Medulla oblongata (tissue), 1 donor: Measurements from ENCODE around the gene INKA1.
"Not testable (repeated sequence)": the region's sequence is repeated elsewhere in the genome, so short reads cannot be mapped to it uniquely, and the experiment has no call there.

Experiments used
- DNase-seq: peaks from one replicate; pipeline ENCODE4 v3.0.0-alpha.2; 2015; ENCODE audit errors: extremely low spot score

The INKA1 gene

GRCh38 chr3:49807431-49808114, 4.5 kb downstream of the INKA1 start:
- no peak for DNase-seq

- DNase-seq, result no peak
Measured at GRCh38 chr3:49812916-49813496, 9.9 kb downstream of the INKA1 start.

- DNase-seq, result peak; percentile 78
Measured at GRCh38 chr3:49813497-49814174, 10.6 kb downstream of the INKA1 start, which contains the start of gene UBA7. TSS of gene UBA7 (minus strand) at chr3:49813953. CDS start at chr3:49813787, 166 bp downstream.

- DNase-seq, result not testable (repeated sequence)
Measured at GRCh38 chr3:49823131-49823530, 20.1 kb downstream of the INKA1 start.

- peak; percentile 57 for DNase-seq
Measured at GRCh38 chr3:49826016-49826415, 23.0 kb downstream of the INKA1 start.

GRCh38 chr3:49831341-49831740, 28.3 kb downstream of the INKA1 start:
- DNase-seq, result no peak

GRCh38 chr3:49839193-49839809, 36.2 kb downstream of the INKA1 start:
- peak; percentile 92 for DNase-seq

- no peak for DNase-seq
Measured at GRCh38 chr3:49840388-49840787, 37.3 kb downstream of the INKA1 start.

GRCh38 chr3:49841126-49841696, 38.1 kb downstream of the INKA1 start:
- DNase-seq, result no peak

- DNase-seq, result no peak
Measured at GRCh38 chr3:49841806-49842205, 38.7 kb downstream of the INKA1 start.

GRCh38 chr3:49842843-49843517, 39.9 kb downstream of the INKA1 start:
- no peak for DNase-seq

GRCh38 chr3:49844464-49845183, 41.6 kb downstream of the INKA1 start:
- no peak for DNase-seq

- DNase-seq, result no peak
Measured at GRCh38 chr3:49845694-49846093, 42.6 kb downstream of the INKA1 start.
